GM12878 (cell line): ENCODE results near the gene C7orf33. TPM values are rescaled to one million over a fixed set of nuclear protein-coding genes. Genes with fewer than 3 reads are reported as not detected.

Source experiments
- ATAC-seq: fragments of 200-7000 bp; cut with Tn5 transposase; 3 replicates; pipeline ENCODE4 v1.9.1; 2020; ENCODE audit warnings: mild to moderate bottlenecking, moderate library complexity
- BruUV-seq: library from RNA; stranded (reverse); fragments of 400-500 nt; replicated peaks from 2 replicates; lab custom pipeline; 2021; lab: Mats Ljungman, UMichigan
- CTCF ChIA-PET: fragments of 300-600 bp; sonication (Branson Sonifier 250); formaldehyde crosslinking; extraction: SDS; loops from one replicate; lab custom pipeline; 2021; ENCODE audit warnings: inconsistent platforms; lab: Yijun Ruan, JAX
- POLR2A ChIA-PET: fragments of 350-600 bp; formaldehyde crosslinking; extraction: SDS; loops from one replicate; lab custom pipeline; 2021; ENCODE audit warnings: inconsistent platforms; lab: Charles Lee
- RAD21 ChIA-PET: fragments of 300-600 bp; sonication (Branson Sonifier 250); formaldehyde crosslinking; loops from one replicate; lab custom pipeline; 2023; ENCODE audit warnings: antibody characterized with exemption; ENCODE audit not compliant: unreplicated experiment; lab: Charles Lee
- SMC1A ChIA-PET: fragments of 300-600 bp; sonication (Branson Sonifier 250); formaldehyde crosslinking; loops from one replicate; lab custom pipeline; 2023; ENCODE audit not compliant: unreplicated experiment, uncharacterized antibody; lab: Charles Lee
- DNase-seq: peaks from one replicate; pipeline ENCODE4 v3.0.0-alpha.2; 2011; ENCODE audit warnings: low read depth, low spot score
- FAIRE-seq: peaks from 3 replicates; lab custom pipeline; 2011; peaks lifted over from hg19 to GRCh38; lab: Jason Lieb, UNC
- H2AFZ ChIP-seq: 2 replicates; pipeline ENCODE4 v1.6.0; 2011; ENCODE audit warnings: low read depth, low read length, control low read depth; ENCODE audit not compliant: control insufficient read depth
- H3K27ac ChIP-seq: 2 replicates; pipeline ENCODE4 v1.5.1; 2011; ENCODE audit warnings: control low read depth; ENCODE audit not compliant: control insufficient read depth, insufficient read depth
- H3K27me3 ChIP-seq, 2 experiments: replicated peaks in 1 of 2; 2 replicates each; pipeline versions ENCODE4 v1.6.0 to v1.6.1; 2011; ENCODE audit warnings: low read length in 1 of 2; ENCODE audit not compliant: control insufficient read depth in 2 of 2, insufficient read depth in 2 of 2
- H3K36me3 ChIP-seq, 2 experiments: 2 replicates each; pipeline ENCODE4 v1.5.1; 2011; ENCODE audit warnings: low read length in 1 of 2; ENCODE audit not compliant: control insufficient read depth in 2 of 2, insufficient read depth in 2 of 2
- H3K4me1 ChIP-seq: 2 replicates; pipeline ENCODE4 v1.6.1; 2011; ENCODE audit warnings: mild to moderate bottlenecking, low read length, moderate library complexity, mixed read lengths; ENCODE audit not compliant: control insufficient read depth, insufficient read depth
- H3K4me2 ChIP-seq: 2 replicates; pipeline ENCODE4 v1.6.0; 2011; ENCODE audit warnings: control low read depth; ENCODE audit not compliant: control insufficient read depth, insufficient read depth
- H3K4me3 ChIP-seq: fragments of 200-600 bp; sonication (generic); 2 replicates; pipeline ENCODE4 v1.5.1; 2016
- H3K79me2 ChIP-seq: 2 replicates; pipeline ENCODE4 v1.6.0; 2011; ENCODE audit warnings: low read length; ENCODE audit not compliant: control insufficient read depth, insufficient read depth
- H3K9ac ChIP-seq: 2 replicates; pipeline ENCODE4 v1.8.0; 2011; ENCODE audit warnings: low read length, control low read depth, mixed read lengths; ENCODE audit not compliant: control insufficient read depth, insufficient read depth
- H3K9me3 ChIP-seq: replicated peaks from 3 replicates; pipeline ENCODE4 v1.5.1; 2011; ENCODE audit warnings: mild to moderate bottlenecking, low read length; ENCODE audit not compliant: control insufficient read depth, insufficient read depth
- H4K20me1 ChIP-seq: 2 replicates; pipeline ENCODE4 v1.6.0; 2011; ENCODE audit not compliant: control insufficient read depth, insufficient read depth
- BRCA1 ChIP-seq: IDR thresholded peaks from 2 replicates; pipeline ENCODE4 v1.6.1; 2011; ENCODE audit warnings: low read depth, low read length, improper control_type of control experiment
- PAX5 ChIP-seq: IDR thresholded peaks from 2 replicates; pipeline ENCODE4 v1.6.1; 2011; ENCODE audit warnings: low read depth, low read length, borderline replicate concordance
- RFX5 ChIP-seq: IDR thresholded peaks from 2 replicates; pipeline ENCODE4 v1.6.1; 2011; ENCODE audit warnings: low read depth, low read length, improper control_type of control experiment
- ZBTB4 ChIP-seq: fragments of 450-650 bp; formaldehyde crosslinking; IDR thresholded peaks from 2 replicates; pipeline ENCODE4 v1.4.0; 2022; ENCODE audit warnings: mild to moderate bottlenecking, moderate library complexity
- WGBS: methylation state at CpG from one replicate; pipeline ENCODE4 v1.1.6; 2016; ENCODE audit warnings: low lambda C conversion rate; ENCODE audit not compliant: insufficient replicate concordance, insufficient coverage; ENCODE audit errors: missing lambda C conversion rate; 5-methylcytosine and 5-hydroxymethylcytosine counted together
- in situ Hi-C: fragments of 300-500 bp; cut with MboI; formaldehyde crosslinking; loops from 9 replicates; pipeline ENCODE4 v1.14.3; 2018; ENCODE audit warnings: mixed read lengths
- intact Hi-C: fragments of 100-400 bp; cut with micrococcal nuclease; formaldehyde crosslinking; loops from one replicate; pipeline ENCODE4 v1.14.2; 2022; ENCODE audit not compliant: unreplicated experiment
- polyA plus RNA-seq, 11 experiments: library from polyadenylated mRNA; depleted of rRNA in 4 of 11; unstranded in 6 of 11; stranded (reverse) in 5 of 11; fragments of >200 nt; fragmentation: Nextera tagmentation in 4 of 11; fragmentation: Illumina TruSeq in 1 of 11; extraction: Ambion mirVana in 4 of 11; extraction: Trizol in 1 of 11; gene quantifications; 1 replicate in 1 of 11; 2 replicates in 10 of 11; pipeline versions ENCODE4 v1.2.1 to v1.2.3, GENCODE V29; 2011 to 2016; ENCODE audit warnings: inconsistent platforms in 2 of 11, missing spikeins in 2 of 11, low read depth in 1 of 11
- total RNA-seq, 4 experiments: library from RNA; depleted of rRNA in 3 of 4; stranded (reverse); fragments of >200 nt in 3 of 4; fragmentation: Illumina TruSeq in 1 of 4; extraction: Trizol in 1 of 4; gene quantifications; 2 replicates each; pipeline versions ENCODE4 v1.2.1 to v1.2.3, GENCODE V29; 2013 to 2021
- TF ChIP-seq, protein P1 (sequence below): fragments of 450-650 bp; IDR thresholded peaks from 2 replicates; pipeline ENCODE4 v1.6.1; 2017; ENCODE audit warnings: low read depth, mild to moderate bottlenecking, moderate library complexity
- TF ChIP-seq, protein P2 (sequence below): fragments of 450-650 bp; formaldehyde crosslinking; IDR thresholded peaks from 2 replicates; pipeline ENCODE4 v1.5.0; 2022; ENCODE audit warnings: mild to moderate bottlenecking, missing genetic modification characterization

The C7orf33 gene
- total and polyA plus RNA-seq, 10 of the 15 experiments (the other 5 are each of a cell fraction or from before 2014, with no cell fraction given), result not detected

- Histone ChIP-seq H3K9me3 (no peaks in the 10 kb centered on the region), H3K9ac (no peak overlapping the region), H3K27ac (no peak overlapping the region), H3K4me2 (no peak overlapping the region), H3K79me2 (no peaks in the 10 kb centered on the region), H3K4me1 (no peaks in the 10 kb centered on the region), H3K27me3 (no peaks in the 10 kb centered on the region)
- RAD21 ChIA-PET, result no interaction called here
- intact Hi-C loops, result no loop called here
- no peak for DNase-seq
- 78% methylated on average over 8 of the region's 8 CpGs for WGBS
- SMC1A ChIA-PET, result no interaction called here
- BruUV-seq, result no TSS peak
- TF ChIP-seq ZBTB4, result no peak
- TF ChIP-seq RFX5, result no peak
- TF ChIP-seq, all 136 proteins: peak for 0
- POLR2A ChIA-PET, result interaction anchor here (0.7 kb wide), 1 partner anchor 683 kb away, joined by 3 read pairs; no protein-coding TSS in a partner anchor
- in situ Hi-C loops, result no loop called here
- no peak overlapping the region for H3K4me3 ChIP-seq
- H3K36me3 ChIP-seq, result no peaks in the 10 kb centered on the region
- CTCF ChIA-PET, result no interaction called here
- H4K20me1 ChIP-seq, result no peaks in the 10 kb centered on the region
- ATAC-seq (no peak), FAIRE-seq (no peak)
- no peak overlapping the region for H2AFZ ChIP-seq
Measured at GRCh38 chr7:148546857-148547256, 43.7 kb upstream of the C7orf33 start.

GRCh38 chr7:148547951-148548350, 42.6 kb upstream of the C7orf33 start:
- no peak overlapping the region for H3K4me2 ChIP-seq
- ChIA-PET CTCF (interaction anchor here (0.6 kb wide), 1 partner anchor 7 kb away, joined by 3 read pairs; no protein-coding TSS in a partner anchor), POLR2A (no interaction called here), RAD21 (no interaction called here), SMC1A (interaction anchor here (0.8 to 1.5 kb wide), 3 partner anchors 11 to 28 kb away, joined by 4 read pairs; no protein-coding TSS in a partner anchor)
- 47% methylated on average over 5 of the region's 5 CpGs for WGBS
- no peaks in the 10 kb centered on the region for H3K27me3 ChIP-seq
- no peaks in the 10 kb centered on the region for H3K79me2 ChIP-seq
- ATAC-seq (peak; percentile 39; the same call in 2 of the 3 replicates), FAIRE-seq (no peak), DNase-seq (no peak)
- no peaks in the 10 kb centered on the region for H3K36me3 ChIP-seq
- H3K27ac ChIP-seq, result no peak overlapping the region
- H3K4me3 ChIP-seq, result no peak overlapping the region
- no TSS peak for BruUV-seq
- H4K20me1 ChIP-seq, result no peaks in the 10 kb centered on the region
- no peaks in the 10 kb centered on the region for H3K4me1 ChIP-seq
- H3K9ac ChIP-seq, result no peak overlapping the region
- in situ Hi-C loops (no loop called here), intact Hi-C loops (no loop called here)
- H2AFZ ChIP-seq, result no peak overlapping the region
- H3K9me3 ChIP-seq, result no peaks in the 10 kb centered on the region
- TF ChIP-seq, protein P1, sequence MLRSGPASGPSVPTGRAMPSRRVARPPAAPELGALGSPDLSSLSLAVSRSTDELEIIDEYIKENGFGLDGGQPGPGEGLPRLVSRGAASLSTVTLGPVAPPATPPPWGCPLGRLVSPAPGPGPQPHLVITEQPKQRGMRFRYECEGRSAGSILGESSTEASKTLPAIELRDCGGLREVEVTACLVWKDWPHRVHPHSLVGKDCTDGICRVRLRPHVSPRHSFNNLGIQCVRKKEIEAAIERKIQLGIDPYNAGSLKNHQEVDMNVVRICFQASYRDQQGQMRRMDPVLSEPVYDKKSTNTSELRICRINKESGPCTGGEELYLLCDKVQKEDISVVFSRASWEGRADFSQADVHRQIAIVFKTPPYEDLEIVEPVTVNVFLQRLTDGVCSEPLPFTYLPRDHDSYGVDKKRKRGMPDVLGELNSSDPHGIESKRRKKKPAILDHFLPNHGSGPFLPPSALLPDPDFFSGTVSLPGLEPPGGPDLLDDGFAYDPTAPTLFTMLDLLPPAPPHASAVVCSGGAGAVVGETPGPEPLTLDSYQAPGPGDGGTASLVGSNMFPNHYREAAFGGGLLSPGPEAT, result no peak
- TF ChIP-seq PAX5, result no peak
- TF ChIP-seq, protein P2, sequence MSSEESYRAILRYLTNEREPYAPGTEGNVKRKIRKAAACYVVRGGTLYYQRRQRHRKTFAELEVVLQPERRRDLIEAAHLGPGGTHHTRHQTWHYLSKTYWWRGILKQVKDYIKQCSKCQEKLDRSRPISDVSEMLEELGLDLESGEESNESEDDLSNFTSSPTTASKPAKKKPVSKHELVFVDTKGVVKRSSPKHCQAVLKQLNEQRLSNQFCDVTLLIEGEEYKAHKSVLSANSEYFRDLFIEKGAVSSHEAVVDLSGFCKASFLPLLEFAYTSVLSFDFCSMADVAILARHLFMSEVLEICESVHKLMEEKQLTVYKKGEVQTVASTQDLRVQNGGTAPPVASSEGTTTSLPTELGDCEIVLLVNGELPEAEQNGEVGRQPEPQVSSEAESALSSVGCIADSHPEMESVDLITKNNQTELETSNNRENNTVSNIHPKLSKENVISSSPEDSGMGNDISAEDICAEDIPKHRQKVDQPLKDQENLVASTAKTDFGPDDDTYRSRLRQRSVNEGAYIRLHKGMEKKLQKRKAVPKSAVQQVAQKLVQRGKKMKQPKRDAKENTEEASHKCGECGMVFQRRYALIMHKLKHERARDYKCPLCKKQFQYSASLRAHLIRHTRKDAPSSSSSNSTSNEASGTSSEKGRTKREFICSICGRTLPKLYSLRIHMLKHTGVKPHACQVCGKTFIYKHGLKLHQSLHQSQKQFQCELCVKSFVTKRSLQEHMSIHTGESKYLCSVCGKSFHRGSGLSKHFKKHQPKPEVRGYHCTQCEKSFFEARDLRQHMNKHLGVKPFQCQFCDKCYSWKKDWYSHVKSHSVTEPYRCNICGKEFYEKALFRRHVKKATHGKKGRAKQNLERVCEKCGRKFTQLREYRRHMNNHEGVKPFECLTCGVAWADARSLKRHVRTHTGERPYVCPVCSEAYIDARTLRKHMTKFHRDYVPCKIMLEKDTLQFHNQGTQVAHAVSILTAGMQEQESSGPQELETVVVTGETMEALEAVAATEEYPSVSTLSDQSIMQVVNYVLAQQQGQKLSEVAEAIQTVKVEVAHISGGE (CRISPR knock-in tag), result no peak
- no peak for TF ChIP-seq BRCA1
